ENCODE data around the gene EFNA4. TPM values are rescaled to one million over a fixed set of nuclear protein-coding genes. Genes with fewer than 3 reads are reported as not detected.
A peak's percentile ranks its signal among the peaks of the same experiment; 100 is the strongest.

Gene EFNA4
- total and polyA plus RNA-seq, 3 donors from 2014 or later: 5.3 to 6.9 (median 6.0) TPM

- intact Hi-C loops (cut with DNase I; ENCODE audit: low total_unique reads): no loop called here
- TF ChIP-seq, protein P1, sequence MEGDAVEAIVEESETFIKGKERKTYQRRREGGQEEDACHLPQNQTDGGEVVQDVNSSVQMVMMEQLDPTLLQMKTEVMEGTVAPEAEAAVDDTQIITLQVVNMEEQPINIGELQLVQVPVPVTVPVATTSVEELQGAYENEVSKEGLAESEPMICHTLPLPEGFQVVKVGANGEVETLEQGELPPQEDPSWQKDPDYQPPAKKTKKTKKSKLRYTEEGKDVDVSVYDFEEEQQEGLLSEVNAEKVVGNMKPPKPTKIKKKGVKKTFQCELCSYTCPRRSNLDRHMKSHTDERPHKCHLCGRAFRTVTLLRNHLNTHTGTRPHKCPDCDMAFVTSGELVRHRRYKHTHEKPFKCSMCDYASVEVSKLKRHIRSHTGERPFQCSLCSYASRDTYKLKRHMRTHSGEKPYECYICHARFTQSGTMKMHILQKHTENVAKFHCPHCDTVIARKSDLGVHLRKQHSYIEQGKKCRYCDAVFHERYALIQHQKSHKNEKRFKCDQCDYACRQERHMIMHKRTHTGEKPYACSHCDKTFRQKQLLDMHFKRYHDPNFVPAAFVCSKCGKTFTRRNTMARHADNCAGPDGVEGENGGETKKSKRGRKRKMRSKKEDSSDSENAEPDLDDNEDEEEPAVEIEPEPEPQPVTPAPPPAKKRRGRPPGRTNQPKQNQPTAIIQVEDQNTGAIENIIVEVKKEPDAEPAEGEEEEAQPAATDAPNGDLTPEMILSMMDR (IDR thresholded peaks at IDR 0.05): no peak
- TF ChIP-seq POLR2A (IDR thresholded peaks at IDR 0.05): no peak
- no peak for DNase-seq
- WGBS, 2 donors: 100% methylated on average over 1 of the region's 1 CpG; no CpG with 5 or more reads in 1 of the 2 donors
- no peak overlapping the region for H3K4me3 ChIP-seq
- H3K27me3 ChIP-seq: no peaks in the 10 kb centered on the region
- H3K4me1 ChIP-seq: peaks cover 30% of the 10 kb centered on the region
- H3K27ac ChIP-seq: no peak overlapping the region
- H3K36me3 ChIP-seq (ENCODE audit: low read depth, missing control alignments): no peaks in the 10 kb centered on the region
- no peaks in the 10 kb centered on the region for H3K9me3 ChIP-seq
Observed at GRCh38 chr1:155076371-155076770, 12.8 kb downstream of the EFNA4 start.

DNA sequence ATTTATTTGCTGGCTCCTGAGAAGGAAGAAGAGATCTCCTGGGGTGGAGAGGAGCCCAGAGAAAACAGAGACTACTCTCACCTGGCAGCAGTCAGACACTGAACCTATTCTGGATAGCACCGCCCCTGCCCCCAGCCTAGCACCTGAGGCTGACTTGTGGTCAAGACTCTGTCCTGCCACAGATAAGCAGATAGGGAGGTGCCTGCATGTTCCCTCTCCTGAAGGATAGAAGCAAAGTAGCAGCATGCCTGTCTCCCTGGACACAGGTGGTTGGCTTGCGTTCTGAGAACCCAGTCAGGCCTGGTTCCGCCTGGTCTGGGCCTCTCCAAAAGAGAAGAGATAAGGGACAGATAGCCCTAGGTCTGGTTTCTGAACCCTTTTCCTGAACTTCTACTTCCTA lies 13.8 kb downstream of the EFNA4 start:
- no peaks in the 10 kb centered on the region for H3K9me3 ChIP-seq
- no peaks in the 10 kb centered on the region for H3K27me3 ChIP-seq
- H3K4me1 ChIP-seq: peaks cover 36% of the 10 kb centered on the region
- WGBS, 2 donors: 63 to 81% methylated on average over 3 of the region's 3 CpGs
- H3K27ac ChIP-seq: no peak overlapping the region
- H3K36me3 ChIP-seq (ENCODE audit: low read depth, missing control alignments): no peaks in the 10 kb centered on the region
- intact Hi-C loops (cut with DNase I; ENCODE audit: low total_unique reads): no loop called here
- DNase-seq: no peak
- TF ChIP-seq POLR2A (IDR thresholded peaks at IDR 0.05): no peak
- TF ChIP-seq, protein P1 (IDR thresholded peaks at IDR 0.05): no peak
- H3K4me3 ChIP-seq: no peak overlapping the region

- H3K27me3 ChIP-seq: no peaks in the 10 kb centered on the region
- DNase-seq: no peak
- TF ChIP-seq, protein P1 (IDR thresholded peaks at IDR 0.05): no peak
- TF ChIP-seq POLR2A (IDR thresholded peaks at IDR 0.05): no peak
- WGBS, 2 donors: 30 to 42% methylated on average over 3 to 4 of the region's 4 CpGs
- H3K4me3 ChIP-seq: peak overlapping the region in 1 of 2 donors; percentile 49
- H3K36me3 ChIP-seq (ENCODE audit: low read depth, missing control alignments): no peaks in the 10 kb centered on the region
- H3K4me1 ChIP-seq: peaks cover 41% of the 10 kb centered on the region
- no peaks in the 10 kb centered on the region for H3K9me3 ChIP-seq
- intact Hi-C loops (cut with DNase I; ENCODE audit: low total_unique reads): no loop called here
- no peak overlapping the region for H3K27ac ChIP-seq
Observed at GRCh38 chr1:155077758-155078445, 14.4 kb downstream of the EFNA4 start.

- peak; percentile 81 for DNase-seq
- WGBS, 2 donors: 0 to 1% methylated on average over 6 to 57 of the region's 59 CpGs
- Histone ChIP-seq H3K27me3 (no peaks in the 10 kb centered on the region), H3K4me3 (peak within 1 kb of the TSS; percentile 48 to 49), H3K9me3 (no peaks in the 10 kb centered on the region), H3K4me1 (peaks cover 41% of the 10 kb centered on the region), H3K27ac (no peak within 1 kb of the TSS), H3K36me3 (ENCODE audit: low read depth, missing control alignments) (no peaks in the 10 kb centered on the region)
- TF ChIP-seq POLR2A (IDR thresholded peaks at IDR 0.05): no peak
- TF ChIP-seq, protein P1 (IDR thresholded peaks at IDR 0.05): no peak
- intact Hi-C loops (cut with DNase I; ENCODE audit: low total_unique reads): no loop called here
Observed at GRCh38 chr1:155078469-155079209, 15.1 kb downstream of the EFNA4 start, which contains the start of gene EFNA3. Gene EFNA3, plus strand, starts transcription at chr1:155078837. Its CDS starts 105 bp downstream, at chr1:155078942.

All from testis (tissue), 3 donors.